ENCODE measurements around the gene CASP8. TPM values are rescaled to one million over a fixed set of nuclear protein-coding genes. Genes with fewer than 3 reads are reported as not detected.

CASP8 gene
- total RNA-seq, 1 donor from 2014 or later: 84.4 TPM

GRCh38 chr2:201320701-201321100 is 60.4 kb downstream of the CASP8 start:
- peaks cover 41% of the 10 kb centered on the region for H3K9me3 Mint-ChIP-seq
- H3K4me1 Mint-ChIP-seq: no peaks in the 10 kb centered on the region
- H3K36me3 Mint-ChIP-seq (ENCODE audit: low read depth): peaks cover 52% of the 10 kb centered on the region
- no peak for TF ChIP-seq CTCF (IDR thresholded peaks at IDR 0.05)
- ChIA-PET CTCF (no interaction called here), POLR2A (no interaction called here)
- intact Hi-C loops (cut with micrococcal nuclease): no loop called here
- no peak for DNase-seq
- ATAC-seq (ENCODE audit: low read depth): no peak
- H3K27ac Mint-ChIP-seq: no peak overlapping the region
- H3K4me3 Mint-ChIP-seq: no peak overlapping the region
- H3K27me3 Mint-ChIP-seq: no peaks in the 10 kb centered on the region

- POLR2A ChIA-PET: no interaction called here
- CTCF ChIA-PET: no interaction called here
- Mint-ChIP-seq H3K9me3 (peaks cover 37% of the 10 kb centered on the region), H3K27me3 (no peaks in the 10 kb centered on the region), H3K27ac (no peak overlapping the region), H3K36me3 (ENCODE audit: low read depth) (peaks cover 41% of the 10 kb centered on the region), H3K4me1 (no peaks in the 10 kb centered on the region), H3K4me3 (no peak overlapping the region)
- TF ChIP-seq CTCF (IDR thresholded peaks at IDR 0.05): no peak
- intact Hi-C loops (cut with micrococcal nuclease): no loop called here
- ATAC-seq (ENCODE audit: low read depth) (no peak), DNase-seq (no peak)
Measured at GRCh38 chr2:201322772-201323171, 62.4 kb downstream of the CASP8 start.

- ATAC-seq (ENCODE audit: low read depth) (no peak), DNase-seq (no peak)
- TF ChIP-seq CTCF (IDR thresholded peaks at IDR 0.05): no peak
- Mint-ChIP-seq H3K4me1 (no peaks in the 10 kb centered on the region), H3K27me3 (no peaks in the 10 kb centered on the region), H3K36me3 (ENCODE audit: low read depth) (peaks cover 17% of the 10 kb centered on the region), H3K27ac (no peak overlapping the region), H3K4me3 (no peak overlapping the region), H3K9me3 (peaks cover 22% of the 10 kb centered on the region)
- ChIA-PET POLR2A (no interaction called here), CTCF (no interaction called here)
- intact Hi-C loops (cut with micrococcal nuclease): no loop called here
Measured at GRCh38 chr2:201327678-201328077, 67.3 kb downstream of the CASP8 start.

- no peak for DNase-seq
- CTCF ChIA-PET: no interaction called here
- Mint-ChIP-seq H3K9me3 (peaks cover 13% of the 10 kb centered on the region), H3K36me3 (ENCODE audit: low read depth) (peaks cover 6% of the 10 kb centered on the region), H3K27me3 (no peaks in the 10 kb centered on the region), H3K4me3 (no peak overlapping the region), H3K27ac (no peak overlapping the region), H3K4me1 (no peaks in the 10 kb centered on the region)
- TF ChIP-seq CTCF (IDR thresholded peaks at IDR 0.05): no peak
- intact Hi-C loops (cut with micrococcal nuclease): no loop called here
- no peak for ATAC-seq (ENCODE audit: low read depth)
- POLR2A ChIA-PET: no interaction called here
Measured at GRCh38 chr2:201329409-201329808, 69.1 kb downstream of the CASP8 start.

Other genes starting within 250 kb of the CASP8 start
- 32.0 and 39.6 TPM in 2 replicates for gene HYCC2, start 188.9 kb upstream of the CASP8 start, total RNA-seq
- gene NDUFB3, start 188.5 kb upstream of the CASP8 start, total RNA-seq: 85.4 and 94.2 TPM in 2 replicates
- gene CFLAR, start 144.4 kb upstream of the CASP8 start, total RNA-seq: 274 and 320 TPM in 2 replicates
- gene CASP10, start 77.4 kb upstream of the CASP8 start, total RNA-seq: 9.5 and 13.8 TPM in 2 replicates
- 3.5 and 4.6 TPM in 2 replicates for gene FLACC1, start 96.8 kb downstream of the CASP8 start, total RNA-seq
- gene TRAK2, start 190.9 kb downstream of the CASP8 start, total RNA-seq: 17.7 and 20.1 TPM in 2 replicates
- gene STRADB, start 191.2 kb downstream of the CASP8 start, total RNA-seq: 17.8 and 23.3 TPM in 2 replicates